ENCODE data around the gene SHISAL1. TPM values are rescaled to one million over a fixed set of nuclear protein-coding genes. Genes with fewer than 3 reads are reported as not detected.

The SHISAL1 gene
- total RNA-seq, 1 donor from 2014 or later = 7.5 TPM

GRCh38 chr22:44299124-44299523, 13.6 kb downstream of the SHISAL1 start:
- Mint-ChIP-seq H3K4me3 (ENCODE audit: unreplicated experiment) (no peak overlapping the region), H3K36me3 (ENCODE audit: low read depth) (peaks cover 11% of the 10 kb centered on the region), H3K27ac (ENCODE audit: unreplicated experiment) (no peak overlapping the region), H3K4me1 (ENCODE audit: low read depth) (peaks cover under 1% of the 10 kb centered on the region), H3K27me3 (ENCODE audit: low read depth) (peaks cover 14% of the 10 kb centered on the region), H3K9me3 (ENCODE audit: low read depth) (peaks cover 10% of the 10 kb centered on the region)
- TF ChIP-seq, protein P1, sequence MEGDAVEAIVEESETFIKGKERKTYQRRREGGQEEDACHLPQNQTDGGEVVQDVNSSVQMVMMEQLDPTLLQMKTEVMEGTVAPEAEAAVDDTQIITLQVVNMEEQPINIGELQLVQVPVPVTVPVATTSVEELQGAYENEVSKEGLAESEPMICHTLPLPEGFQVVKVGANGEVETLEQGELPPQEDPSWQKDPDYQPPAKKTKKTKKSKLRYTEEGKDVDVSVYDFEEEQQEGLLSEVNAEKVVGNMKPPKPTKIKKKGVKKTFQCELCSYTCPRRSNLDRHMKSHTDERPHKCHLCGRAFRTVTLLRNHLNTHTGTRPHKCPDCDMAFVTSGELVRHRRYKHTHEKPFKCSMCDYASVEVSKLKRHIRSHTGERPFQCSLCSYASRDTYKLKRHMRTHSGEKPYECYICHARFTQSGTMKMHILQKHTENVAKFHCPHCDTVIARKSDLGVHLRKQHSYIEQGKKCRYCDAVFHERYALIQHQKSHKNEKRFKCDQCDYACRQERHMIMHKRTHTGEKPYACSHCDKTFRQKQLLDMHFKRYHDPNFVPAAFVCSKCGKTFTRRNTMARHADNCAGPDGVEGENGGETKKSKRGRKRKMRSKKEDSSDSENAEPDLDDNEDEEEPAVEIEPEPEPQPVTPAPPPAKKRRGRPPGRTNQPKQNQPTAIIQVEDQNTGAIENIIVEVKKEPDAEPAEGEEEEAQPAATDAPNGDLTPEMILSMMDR (IDR thresholded peaks at IDR 0.05) = no peak
- DNase-seq (ENCODE audit: low spot score) = no peak

DNA sequence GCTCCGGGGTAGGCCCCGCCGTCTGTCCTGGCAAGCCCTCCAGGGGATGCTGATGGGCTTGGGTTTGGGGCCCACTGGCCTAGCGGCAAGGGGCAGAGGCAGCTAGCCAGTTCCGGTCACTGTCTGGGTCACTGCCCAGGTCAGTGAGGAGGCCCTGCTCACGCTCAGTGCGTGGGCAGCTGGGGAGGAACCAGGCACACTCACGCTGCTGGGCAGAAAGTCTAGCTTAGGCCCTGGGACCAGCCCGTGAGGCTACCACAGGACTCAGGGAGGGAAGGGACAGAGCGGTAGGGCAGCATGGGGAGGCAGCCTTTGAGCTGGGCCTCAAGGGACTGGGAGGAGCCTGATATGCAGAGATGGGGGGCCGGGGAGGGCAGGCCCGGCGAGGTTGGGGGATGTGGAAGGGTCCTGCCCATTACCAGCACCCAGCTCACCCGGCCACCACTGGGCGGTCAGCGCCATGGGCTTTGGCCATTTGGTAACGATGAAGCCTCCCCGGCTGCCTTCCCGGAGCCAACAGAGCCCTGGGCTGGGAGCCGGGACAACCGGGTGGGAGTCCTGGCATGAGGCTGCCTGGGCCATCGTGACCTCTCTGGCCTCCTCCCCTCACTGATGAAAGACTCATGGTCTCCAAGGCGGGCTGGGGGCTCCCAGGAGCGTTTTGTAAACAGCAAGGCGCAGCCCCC, 14.2 kb downstream of the SHISAL1 start:
- H3K27ac Mint-ChIP-seq (ENCODE audit: unreplicated experiment) = no peak overlapping the region
- peaks cover 6% of the 10 kb centered on the region for H3K4me1 Mint-ChIP-seq (ENCODE audit: low read depth)
- peaks cover 13% of the 10 kb centered on the region for H3K9me3 Mint-ChIP-seq (ENCODE audit: low read depth)
- H3K36me3 Mint-ChIP-seq (ENCODE audit: low read depth) = peaks cover 16% of the 10 kb centered on the region
- TF ChIP-seq, protein P1 (IDR thresholded peaks at IDR 0.05) = no peak
- H3K27me3 Mint-ChIP-seq (ENCODE audit: low read depth) = peaks cover 14% of the 10 kb centered on the region
- H3K4me3 Mint-ChIP-seq (ENCODE audit: unreplicated experiment) = no peak overlapping the region
- DNase-seq (ENCODE audit: low spot score) = no peak

GRCh38 chr22:44297470-44298061, 15.2 kb downstream of the SHISAL1 start:
- Mint-ChIP-seq H3K9me3 (ENCODE audit: low read depth) (peaks cover 13% of the 10 kb centered on the region), H3K4me3 (ENCODE audit: unreplicated experiment) (no peak overlapping the region), H3K27me3 (ENCODE audit: low read depth) (peaks cover 14% of the 10 kb centered on the region), H3K27ac (ENCODE audit: unreplicated experiment) (no peak overlapping the region), H3K4me1 (ENCODE audit: low read depth) (peaks cover 6% of the 10 kb centered on the region), H3K36me3 (ENCODE audit: low read depth) (peaks cover 18% of the 10 kb centered on the region)
- TF ChIP-seq, protein P1 (IDR thresholded peaks at IDR 0.05) = no peak
- DNase-seq (ENCODE audit: low spot score) = no peak

DNA sequence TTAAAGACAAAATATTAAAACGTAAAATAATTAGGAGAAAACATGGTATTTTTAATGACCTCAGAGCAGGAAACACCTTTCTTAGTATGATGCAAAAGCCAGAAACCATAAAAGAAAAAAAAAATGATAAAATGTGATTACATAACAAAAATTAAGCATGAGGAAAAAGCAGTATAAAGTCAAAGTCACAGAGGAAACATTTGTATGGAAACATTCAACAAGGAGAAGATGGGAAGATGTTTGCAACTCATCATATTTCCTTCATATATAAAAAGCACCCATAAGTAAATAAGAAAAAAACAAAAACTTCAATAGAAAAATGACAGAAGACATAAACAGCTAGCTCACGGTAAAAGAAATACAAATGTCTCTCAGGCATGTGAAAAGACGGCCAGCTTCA, 17.3 kb downstream of the SHISAL1 start:
- peaks cover 9% of the 10 kb centered on the region for H3K4me1 Mint-ChIP-seq (ENCODE audit: low read depth)
- H3K27ac Mint-ChIP-seq (ENCODE audit: unreplicated experiment) = no peak overlapping the region
- H3K27me3 Mint-ChIP-seq (ENCODE audit: low read depth) = peaks cover 8% of the 10 kb centered on the region
- TF ChIP-seq, protein P1 (IDR thresholded peaks at IDR 0.05) = no peak
- H3K36me3 Mint-ChIP-seq (ENCODE audit: low read depth) = peaks cover 18% of the 10 kb centered on the region
- DNase-seq (ENCODE audit: low spot score) = no peak
- H3K9me3 Mint-ChIP-seq (ENCODE audit: low read depth) = peaks cover 13% of the 10 kb centered on the region
- no peak overlapping the region for H3K4me3 Mint-ChIP-seq (ENCODE audit: unreplicated experiment)

- no peaks in the 10 kb centered on the region for H3K27me3 Mint-ChIP-seq (ENCODE audit: low read depth)
- H3K27ac Mint-ChIP-seq (ENCODE audit: unreplicated experiment) = no peak overlapping the region
- TF ChIP-seq, protein P1 (IDR thresholded peaks at IDR 0.05) = no peak
- no peak overlapping the region for H3K4me3 Mint-ChIP-seq (ENCODE audit: unreplicated experiment)
- no peak for DNase-seq (ENCODE audit: low spot score)
- peaks cover 13% of the 10 kb centered on the region for H3K36me3 Mint-ChIP-seq (ENCODE audit: low read depth)
- peaks cover 9% of the 10 kb centered on the region for H3K4me1 Mint-ChIP-seq (ENCODE audit: low read depth)
- H3K9me3 Mint-ChIP-seq (ENCODE audit: low read depth) = peaks cover 13% of the 10 kb centered on the region
Measured at GRCh38 chr22:44293876-44294275, 18.9 kb downstream of the SHISAL1 start.
